ENCODE measurements around the gene FAM162A.
"Not testable (repeated sequence)": the region's sequence is repeated elsewhere in the genome, so short reads cannot be mapped to it uniquely, and the experiment has no call there.

Gene FAM162A

DNA sequence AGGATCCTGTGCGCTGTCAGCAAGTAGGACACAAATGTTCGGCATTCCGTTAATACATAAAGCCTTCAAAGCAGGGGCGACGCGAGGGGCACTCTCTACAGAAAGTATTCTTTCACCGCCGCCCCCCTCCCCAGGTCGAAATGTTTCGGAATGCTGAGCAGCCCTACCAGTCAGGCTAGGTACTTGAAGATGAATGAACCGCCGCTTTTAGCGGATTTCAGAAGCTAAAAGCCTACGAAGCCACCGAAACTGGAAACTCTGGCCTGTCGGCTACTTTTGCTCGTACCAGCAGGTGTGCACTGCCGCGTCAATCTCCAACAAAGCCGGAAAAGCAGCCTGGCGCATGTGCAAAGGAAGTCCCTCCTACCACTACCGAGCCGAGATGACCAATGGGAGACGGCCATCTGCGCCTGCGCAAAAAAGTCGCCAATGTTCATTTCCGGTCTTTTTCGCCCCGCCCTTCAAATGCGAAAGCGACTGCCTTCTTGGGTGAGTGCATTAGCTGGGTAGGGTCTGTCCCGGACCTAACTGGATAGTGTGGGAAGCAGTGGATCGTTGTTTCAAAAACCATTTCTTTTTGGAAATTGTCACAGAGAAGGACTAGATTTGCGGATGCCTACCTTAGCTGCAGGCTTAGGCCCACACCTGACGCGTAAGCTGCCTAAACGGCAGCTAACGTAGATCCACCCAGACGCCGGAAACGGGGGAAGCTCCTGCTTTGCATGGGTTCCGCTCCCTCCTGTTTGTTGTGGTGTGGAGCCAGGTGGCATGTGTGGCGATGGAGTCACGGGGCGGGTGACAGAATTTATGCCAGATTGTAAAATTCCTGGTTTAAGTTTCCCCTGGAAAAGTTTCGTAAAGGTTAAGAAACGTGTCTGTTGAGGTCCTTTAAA, 32.0 kb downstream of the FAM162A start, which contains the start of gene WDR5B:
Gene WDR5B (minus strand): TSS at position 301 of the 893 bp plus-strand sequence. CDS start 534 bp downstream, outside the sequence.
- Histone ChIP-seq H3K27ac (ENCODE audit: insufficient read depth, low read depth, low read length, poor library complexity, severe bottlenecking) (peak within 1 kb of the TSS; percentile 87), H3K4me1 (ENCODE audit: control insufficient read depth, insufficient read depth, low read length) (peaks cover 14% of the 10 kb centered on the region), H3K4me3 (ENCODE audit: insufficient read depth, low read depth, low read length) (peak within 1 kb of the TSS; percentile 98), H3K36me3 (ENCODE audit: control insufficient read depth, insufficient read depth, low read length) (no peaks in the 10 kb centered on the region), H3K9me3 (ENCODE audit: control insufficient read depth, low read length) (no peaks in the 10 kb centered on the region), H3K27me3 (ENCODE audit: control insufficient read depth, insufficient read depth, low read length, poor library complexity, severe bottlenecking) (no peaks in the 10 kb centered on the region)
- WGBS, 2 experiments, result 0 to 1% methylated on average over 48 of the region's 48 CpGs

DNA sequence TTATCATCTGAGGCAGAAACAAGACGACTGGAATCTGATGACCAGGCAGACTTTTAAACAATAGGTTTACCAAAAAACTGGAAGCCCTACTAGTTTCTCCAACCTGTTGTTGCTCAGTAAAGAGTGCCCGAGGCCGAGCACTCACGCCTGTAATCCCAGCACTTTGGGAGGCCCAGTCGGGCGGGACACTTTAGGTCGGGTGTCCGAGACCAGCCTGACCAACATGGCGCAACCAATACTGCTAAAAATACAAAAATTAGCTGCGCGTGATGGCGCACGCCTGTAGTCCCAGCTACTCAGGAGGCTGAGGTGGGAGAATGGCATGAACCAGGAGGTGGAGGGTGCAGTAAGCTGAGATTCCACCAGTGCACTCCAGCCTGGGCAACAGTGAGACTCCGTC, 33.0 kb downstream of the FAM162A start:
- H3K4me3 ChIP-seq (ENCODE audit: insufficient read depth, low read depth, low read length), result peak overlapping the region; percentile 98
- 73 to 75% methylated on average over 14 of the region's 14 CpGs for WGBS, 2 experiments
- no peaks in the 10 kb centered on the region for H3K36me3 ChIP-seq (ENCODE audit: control insufficient read depth, insufficient read depth, low read length)
- H3K9me3 ChIP-seq (ENCODE audit: control insufficient read depth, low read length), result no peaks in the 10 kb centered on the region
- no peak overlapping the region for H3K27ac ChIP-seq (ENCODE audit: insufficient read depth, low read depth, low read length, poor library complexity, severe bottlenecking)
- peaks cover 14% of the 10 kb centered on the region for H3K4me1 ChIP-seq (ENCODE audit: control insufficient read depth, insufficient read depth, low read length)
- no peaks in the 10 kb centered on the region for H3K27me3 ChIP-seq (ENCODE audit: control insufficient read depth, insufficient read depth, low read length, poor library complexity, severe bottlenecking)

DNA sequence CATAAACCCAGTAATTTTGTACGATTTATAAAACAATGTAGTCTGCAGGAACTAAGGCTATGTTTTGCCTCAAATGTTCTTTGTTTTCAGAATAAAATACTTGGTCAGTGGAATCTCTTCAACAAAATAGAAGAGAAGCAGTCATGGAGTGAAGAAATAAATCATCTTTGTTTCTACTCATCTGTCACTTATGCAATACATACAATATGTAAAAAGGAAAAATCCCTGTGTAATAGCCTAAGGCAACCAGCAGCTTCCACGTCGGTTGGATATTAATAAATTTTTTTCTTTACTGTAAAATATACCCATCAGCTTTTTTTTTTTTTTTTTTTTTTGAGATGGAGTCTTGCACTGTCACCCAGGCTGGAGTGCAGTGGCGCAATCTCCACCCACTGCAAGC, 37.1 kb downstream of the FAM162A start:
- H3K4me1 ChIP-seq (ENCODE audit: control insufficient read depth, insufficient read depth, low read length), result peaks cover 4% of the 10 kb centered on the region
- H3K27me3 ChIP-seq (ENCODE audit: control insufficient read depth, insufficient read depth, low read length, poor library complexity, severe bottlenecking), result no peaks in the 10 kb centered on the region
- H3K36me3 ChIP-seq (ENCODE audit: control insufficient read depth, insufficient read depth, low read length), result no peaks in the 10 kb centered on the region
- H3K27ac ChIP-seq (ENCODE audit: insufficient read depth, low read depth, low read length, poor library complexity, severe bottlenecking), result no peak overlapping the region
- WGBS, 2 experiments, result 89 to 94% methylated on average over 2 of the region's 4 CpGs
- H3K4me3 ChIP-seq (ENCODE audit: insufficient read depth, low read depth, low read length), result no peak overlapping the region
- no peaks in the 10 kb centered on the region for H3K9me3 ChIP-seq (ENCODE audit: control insufficient read depth, low read length)

DNA sequence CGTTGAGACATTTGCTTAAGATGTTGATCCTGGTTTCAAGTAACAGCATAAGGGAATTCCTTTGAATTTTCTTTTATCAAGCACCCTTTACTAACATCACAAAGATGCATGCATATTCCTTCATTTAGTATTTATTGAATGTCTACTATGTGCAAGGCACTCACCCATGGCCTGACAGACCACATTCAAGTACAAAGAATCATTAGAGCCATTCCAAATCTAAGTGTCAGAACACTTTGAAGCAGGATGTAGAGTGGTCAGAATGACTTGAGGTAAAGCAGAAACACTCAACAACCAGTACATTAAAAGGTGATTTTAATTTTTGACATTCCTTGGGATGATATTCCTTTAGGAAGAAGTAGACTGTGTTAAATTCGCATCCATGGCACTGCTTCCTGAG, 37.9 kb downstream of the FAM162A start:
- H3K27me3 ChIP-seq (ENCODE audit: control insufficient read depth, insufficient read depth, low read length, poor library complexity, severe bottlenecking), result no peaks in the 10 kb centered on the region

DNA sequence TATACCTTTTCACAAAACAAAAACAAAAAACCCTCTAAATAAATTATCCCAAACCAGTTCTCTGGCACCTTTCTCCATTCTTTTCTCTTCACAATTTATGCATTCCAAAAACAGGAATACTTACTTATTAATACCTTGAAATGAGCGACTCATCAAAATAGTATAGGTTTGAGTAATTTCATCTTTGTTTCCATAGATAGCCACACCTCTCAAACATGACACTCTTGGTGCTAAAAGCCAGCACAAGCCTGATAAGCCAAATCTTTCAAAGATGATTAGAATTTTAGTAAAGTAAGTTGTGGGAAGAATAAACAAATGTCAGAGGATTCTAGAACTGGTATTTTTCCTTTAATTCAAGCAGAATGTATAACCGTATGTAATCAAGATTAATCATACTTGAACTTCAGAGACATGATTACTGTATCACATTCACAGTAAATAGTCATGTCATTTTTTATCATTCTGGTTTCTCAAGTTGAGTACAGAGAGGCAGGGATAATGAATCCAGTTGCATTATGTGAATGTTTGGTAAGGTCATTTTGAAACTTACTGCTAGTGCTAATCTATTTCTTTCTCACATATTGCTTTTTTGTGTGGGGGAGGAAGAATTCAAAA, 44.0 kb downstream of the FAM162A start:
- Histone ChIP-seq H3K27ac (ENCODE audit: insufficient read depth, low read depth, low read length, poor library complexity, severe bottlenecking) (no peak overlapping the region), H3K9me3 (ENCODE audit: control insufficient read depth, low read length) (no peaks in the 10 kb centered on the region), H3K4me1 (ENCODE audit: control insufficient read depth, insufficient read depth, low read length) (no peaks in the 10 kb centered on the region), H3K36me3 (ENCODE audit: control insufficient read depth, insufficient read depth, low read length) (peaks cover 4% of the 10 kb centered on the region), H3K27me3 (ENCODE audit: control insufficient read depth, insufficient read depth, low read length, poor library complexity, severe bottlenecking) (no peaks in the 10 kb centered on the region), H3K4me3 (ENCODE audit: insufficient read depth, low read depth, low read length) (no peak overlapping the region)
- WGBS, 2 experiments, result 93 to 100% methylated on average over 1 to 2 of the region's 2 CpGs

More for the DNA sequence above, 37.9 kb downstream of the FAM162A start:
- peaks cover 4% of the 10 kb centered on the region for H3K4me1 ChIP-seq (ENCODE audit: control insufficient read depth, insufficient read depth, low read length)
- no peaks in the 10 kb centered on the region for H3K36me3 ChIP-seq (ENCODE audit: control insufficient read depth, insufficient read depth, low read length)
- no peak overlapping the region for H3K27ac ChIP-seq (ENCODE audit: insufficient read depth, low read depth, low read length, poor library complexity, severe bottlenecking)
- WGBS, 2 experiments, result 97 to 98% methylated on average over 2 of the region's 2 CpGs
- H3K4me3 ChIP-seq (ENCODE audit: insufficient read depth, low read depth, low read length), result no peak overlapping the region
- no peaks in the 10 kb centered on the region for H3K9me3 ChIP-seq (ENCODE audit: control insufficient read depth, low read length)

DNA sequence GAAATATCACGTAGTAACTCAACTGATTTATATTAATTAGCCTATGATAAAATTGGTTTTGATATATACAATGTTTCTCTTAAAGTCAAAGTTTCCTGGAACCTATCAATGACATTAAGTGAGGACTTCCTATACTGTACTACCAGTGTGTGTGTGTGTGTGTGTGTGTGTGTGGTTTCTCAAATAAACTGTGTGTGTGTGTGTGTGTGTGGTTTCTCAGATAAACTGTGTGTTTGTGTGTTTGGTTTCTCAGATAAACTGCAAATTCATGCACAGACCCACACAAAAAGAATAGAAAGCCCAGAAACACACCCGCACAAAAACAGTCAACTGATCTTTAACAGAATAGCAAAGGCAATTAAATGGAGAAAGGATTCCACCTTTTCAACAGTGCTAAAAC, 46.4 kb downstream of the FAM162A start:
- Histone ChIP-seq H3K4me1 (ENCODE audit: control insufficient read depth, insufficient read depth, low read length) (no peaks in the 10 kb centered on the region), H3K27me3 (ENCODE audit: control insufficient read depth, insufficient read depth, low read length, poor library complexity, severe bottlenecking) (no peaks in the 10 kb centered on the region), H3K27ac (ENCODE audit: insufficient read depth, low read depth, low read length, poor library complexity, severe bottlenecking) (no peak overlapping the region), H3K9me3 (ENCODE audit: control insufficient read depth, low read length) (no peaks in the 10 kb centered on the region), H3K36me3 (ENCODE audit: control insufficient read depth, insufficient read depth, low read length) (peaks cover 4% of the 10 kb centered on the region), H3K4me3 (ENCODE audit: insufficient read depth, low read depth, low read length) (no peak overlapping the region)
- 96 to 100% methylated on average over 1 to 2 of the region's 2 CpGs for WGBS, 2 experiments

DNA sequence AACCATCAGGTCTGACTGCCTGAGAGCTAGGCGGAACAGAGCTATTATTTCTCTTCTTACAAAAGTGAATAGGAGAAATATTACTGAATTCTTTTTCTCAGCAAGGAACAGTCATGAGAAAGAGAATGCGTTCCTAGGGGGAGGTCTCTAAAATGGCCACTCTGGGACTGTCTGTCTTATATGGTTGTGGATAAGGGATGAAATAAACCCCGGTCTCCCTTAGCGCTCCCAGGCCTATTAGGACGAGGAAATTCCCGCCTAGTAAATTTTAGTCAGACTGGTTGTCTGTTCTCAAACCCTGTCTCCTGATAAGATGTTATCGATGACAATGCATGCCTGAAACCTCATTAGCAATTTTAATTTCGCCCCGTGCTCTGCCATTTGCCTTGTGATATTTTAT, 52.0 kb downstream of the FAM162A start:
- Histone ChIP-seq H3K27me3 (ENCODE audit: control insufficient read depth, insufficient read depth, low read length, poor library complexity, severe bottlenecking) (no peaks in the 10 kb centered on the region), H3K4me3 (ENCODE audit: insufficient read depth, low read depth, low read length) (no peak overlapping the region), H3K4me1 (ENCODE audit: control insufficient read depth, insufficient read depth, low read length) (no peaks in the 10 kb centered on the region), H3K9me3 (ENCODE audit: control insufficient read depth, low read length) (no peaks in the 10 kb centered on the region), H3K36me3 (ENCODE audit: control insufficient read depth, insufficient read depth, low read length) (peaks cover 29% of the 10 kb centered on the region), H3K27ac (ENCODE audit: insufficient read depth, low read depth, low read length, poor library complexity, severe bottlenecking) (no peak overlapping the region)
- 97 to 98% methylated on average over 9 of the region's 9 CpGs for WGBS, 2 experiments

DNA sequence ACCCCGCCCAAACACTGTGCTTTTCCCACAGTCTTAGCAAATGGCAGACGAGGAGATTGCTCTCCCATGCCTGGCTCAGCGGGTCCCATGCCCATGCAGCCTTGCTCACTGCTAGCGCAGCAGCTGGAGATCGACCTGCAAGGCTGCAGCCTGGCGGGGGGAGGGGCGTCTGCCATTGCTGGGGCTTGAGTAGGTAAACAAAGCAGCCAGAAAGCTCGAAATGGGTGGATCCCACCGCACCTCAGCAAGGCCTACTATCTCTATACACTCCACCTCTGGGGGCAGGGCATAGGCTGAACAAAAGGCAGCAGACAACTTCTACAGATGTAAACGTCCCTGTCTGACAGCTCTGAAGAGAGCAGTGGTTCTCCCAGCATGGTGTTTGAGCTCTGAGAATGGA, 59.1 kb downstream of the FAM162A start:
- H3K27ac ChIP-seq (ENCODE audit: insufficient read depth, low read depth, low read length, poor library complexity, severe bottlenecking), result no peak overlapping the region
- H3K27me3 ChIP-seq (ENCODE audit: control insufficient read depth, insufficient read depth, low read length, poor library complexity, severe bottlenecking), result no peaks in the 10 kb centered on the region
- no peaks in the 10 kb centered on the region for H3K4me1 ChIP-seq (ENCODE audit: control insufficient read depth, insufficient read depth, low read length)
- peaks cover 19% of the 10 kb centered on the region for H3K36me3 ChIP-seq (ENCODE audit: control insufficient read depth, insufficient read depth, low read length)
- WGBS, 2 experiments, result 31% methylated on average over 10 of the region's 10 CpGs
- no peaks in the 10 kb centered on the region for H3K9me3 ChIP-seq (ENCODE audit: control insufficient read depth, low read length)
- H3K4me3 ChIP-seq (ENCODE audit: insufficient read depth, low read depth, low read length), result no peak overlapping the region

DNA sequence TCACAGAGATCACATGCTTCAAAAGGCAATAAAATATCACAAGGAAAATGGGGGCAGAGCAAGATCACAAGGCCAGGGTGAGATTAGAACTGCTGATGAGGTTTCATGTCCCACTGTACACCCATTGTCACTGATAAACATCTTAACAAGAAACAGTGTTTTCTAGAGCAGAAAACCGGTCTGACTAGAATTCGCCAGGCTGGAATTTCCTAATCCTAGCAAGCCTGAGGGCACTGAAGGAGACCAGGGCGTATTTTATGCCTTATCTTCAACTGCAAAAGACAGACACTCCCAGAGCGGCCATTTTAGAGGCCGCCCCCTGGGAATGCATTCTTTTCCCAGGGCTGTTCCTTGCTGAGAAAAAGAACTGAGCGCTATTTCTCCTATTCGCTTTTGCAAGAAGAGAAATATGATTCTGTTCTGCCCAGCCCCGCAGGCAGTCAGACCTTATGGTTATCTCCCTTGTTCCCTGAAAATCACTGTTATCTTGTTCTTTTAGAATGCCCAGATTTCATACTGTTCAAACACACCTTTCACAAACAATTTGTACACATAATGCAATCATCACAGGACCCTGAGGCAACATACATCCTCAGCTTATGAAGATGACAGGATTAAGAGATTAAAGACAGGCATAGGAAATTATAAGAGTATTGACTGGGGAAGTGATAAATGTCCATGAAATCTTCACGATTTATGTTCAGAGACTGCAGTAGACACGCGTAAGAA, 59.9 kb downstream of the FAM162A start:
- not testable (repeated sequence) for H3K4me1 ChIP-seq (ENCODE audit: control insufficient read depth, insufficient read depth, low read length); H3K27me3 ChIP-seq (ENCODE audit: control insufficient read depth, insufficient read depth, low read length, poor library complexity, severe bottlenecking); H3K4me3 ChIP-seq (ENCODE audit: insufficient read depth, low read depth, low read length); H3K9me3 ChIP-seq (ENCODE audit: control insufficient read depth, low read length)
- peaks cover 24% of the 10 kb centered on the region for H3K36me3 ChIP-seq (ENCODE audit: control insufficient read depth, insufficient read depth, low read length)
- 91 to 95% methylated on average over 11 of the region's 11 CpGs for WGBS, 2 experiments
- peak overlapping the region; percentile 36 for H3K27ac ChIP-seq (ENCODE audit: insufficient read depth, low read depth, low read length, poor library complexity, severe bottlenecking)

DNA sequence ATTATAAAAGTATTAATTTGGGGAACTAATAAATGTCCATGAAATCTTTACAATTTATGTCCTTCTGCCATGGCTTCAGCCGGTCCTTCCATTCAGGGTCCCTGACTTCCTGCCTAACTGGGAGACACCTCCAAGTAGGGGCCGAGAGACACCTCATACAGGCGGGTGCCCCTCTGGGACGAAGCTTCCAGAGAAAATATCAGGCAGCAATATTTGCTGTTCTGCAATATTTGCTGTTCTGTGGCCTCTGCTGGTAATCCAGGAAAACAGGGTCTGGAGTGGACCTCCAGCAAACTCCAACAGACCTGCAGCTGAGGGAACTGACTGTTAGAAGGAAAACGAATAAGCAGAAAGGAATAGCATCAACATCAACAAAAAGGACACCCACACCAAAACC, 60.5 kb downstream of the FAM162A start:
- WGBS, 2 experiments, result 93 to 95% methylated on average over 5 of the region's 5 CpGs

More for the DNA sequence above, 60.5 kb downstream of the FAM162A start:
- peaks cover 30% of the 10 kb centered on the region for H3K36me3 ChIP-seq (ENCODE audit: control insufficient read depth, insufficient read depth, low read length)
- not testable (repeated sequence) for H3K4me1 ChIP-seq (ENCODE audit: control insufficient read depth, insufficient read depth, low read length); H3K27me3 ChIP-seq (ENCODE audit: control insufficient read depth, insufficient read depth, low read length, poor library complexity, severe bottlenecking); H3K4me3 ChIP-seq (ENCODE audit: insufficient read depth, low read depth, low read length); H3K9me3 ChIP-seq (ENCODE audit: control insufficient read depth, low read length); H3K27ac ChIP-seq (ENCODE audit: insufficient read depth, low read depth, low read length, poor library complexity, severe bottlenecking)
